ENCODE data around the gene JAML.

- no peak for TF ChIP-seq SIN3A (IDR thresholded peaks at IDR 0.05; ENCODE audit: borderline replicate concordance, insufficient read depth, low read length)
- no peak for TF ChIP-seq REST (IDR thresholded peaks at IDR 0.05; ENCODE audit: insufficient read depth in 1 of 2, low read depth in 2 of 2, low read length in 2 of 2)
- no peak for TF ChIP-seq POLR2AphosphoS5 (IDR thresholded peaks at IDR 0.05; ENCODE audit: low read depth, low read length)
- TF ChIP-seq TAF1 (IDR thresholded peaks at IDR 0.05; ENCODE audit: borderline replicate concordance, insufficient read depth, low read length), result no peak
Observed at GRCh38 chr11:118200497-118200896, 24.3 kb downstream of the JAML start.
